GM12878 (cell line): ENCODE measurements around the gene SFN. TPM values are rescaled to one million over a fixed set of nuclear protein-coding genes. Genes with fewer than 3 reads are reported as not detected.

Experiments used
- ATAC-seq: fragments of 200-7000 bp; cut with Tn5 transposase; 3 replicates; pipeline ENCODE4 v1.9.1; 2020; ENCODE audit warnings: mild to moderate bottlenecking, moderate library complexity
- BruUV-seq: library from RNA; stranded (reverse); fragments of 400-500 nt; replicated peaks from 2 replicates; lab custom pipeline; 2021; lab: Mats Ljungman, UMichigan
- CTCF ChIA-PET: fragments of 300-600 bp; sonication (Branson Sonifier 250); formaldehyde crosslinking; extraction: SDS; loops from one replicate; lab custom pipeline; 2021; ENCODE audit warnings: inconsistent platforms; lab: Yijun Ruan, JAX
- POLR2A ChIA-PET: fragments of 350-600 bp; formaldehyde crosslinking; extraction: SDS; loops from one replicate; lab custom pipeline; 2021; ENCODE audit warnings: inconsistent platforms; lab: Charles Lee
- RAD21 ChIA-PET: fragments of 300-600 bp; sonication (Branson Sonifier 250); formaldehyde crosslinking; loops from one replicate; lab custom pipeline; 2023; ENCODE audit warnings: antibody characterized with exemption; ENCODE audit not compliant: unreplicated experiment; lab: Charles Lee
- SMC1A ChIA-PET: fragments of 300-600 bp; sonication (Branson Sonifier 250); formaldehyde crosslinking; loops from one replicate; lab custom pipeline; 2023; ENCODE audit not compliant: unreplicated experiment, uncharacterized antibody; lab: Charles Lee
- DNase-seq: peaks from one replicate; pipeline ENCODE4 v3.0.0-alpha.2; 2011; ENCODE audit warnings: low read depth, low spot score
- FAIRE-seq: peaks from 3 replicates; lab custom pipeline; 2011; peaks lifted over from hg19 to GRCh38; lab: Jason Lieb, UNC
- H2AFZ ChIP-seq: 2 replicates; pipeline ENCODE4 v1.6.0; 2011; ENCODE audit warnings: low read depth, low read length, control low read depth; ENCODE audit not compliant: control insufficient read depth
- H3K27ac ChIP-seq: 2 replicates; pipeline ENCODE4 v1.5.1; 2011; ENCODE audit warnings: control low read depth; ENCODE audit not compliant: control insufficient read depth, insufficient read depth
- H3K27me3 ChIP-seq, 2 experiments: replicated peaks in 1 of 2; 2 replicates each; pipeline versions ENCODE4 v1.6.0 to v1.6.1; 2011; ENCODE audit warnings: low read length in 1 of 2; ENCODE audit not compliant: control insufficient read depth in 2 of 2, insufficient read depth in 2 of 2
- H3K36me3 ChIP-seq, 2 experiments: 2 replicates each; pipeline ENCODE4 v1.5.1; 2011; ENCODE audit warnings: low read length in 1 of 2; ENCODE audit not compliant: control insufficient read depth in 2 of 2, insufficient read depth in 2 of 2
- H3K4me1 ChIP-seq: 2 replicates; pipeline ENCODE4 v1.6.1; 2011; ENCODE audit warnings: mild to moderate bottlenecking, low read length, moderate library complexity, mixed read lengths; ENCODE audit not compliant: control insufficient read depth, insufficient read depth
- H3K4me2 ChIP-seq: 2 replicates; pipeline ENCODE4 v1.6.0; 2011; ENCODE audit warnings: control low read depth; ENCODE audit not compliant: control insufficient read depth, insufficient read depth
- H3K4me3 ChIP-seq: fragments of 200-600 bp; sonication (generic); 2 replicates; pipeline ENCODE4 v1.5.1; 2016
- H3K79me2 ChIP-seq: 2 replicates; pipeline ENCODE4 v1.6.0; 2011; ENCODE audit warnings: low read length; ENCODE audit not compliant: control insufficient read depth, insufficient read depth
- H3K9ac ChIP-seq: 2 replicates; pipeline ENCODE4 v1.8.0; 2011; ENCODE audit warnings: low read length, control low read depth, mixed read lengths; ENCODE audit not compliant: control insufficient read depth, insufficient read depth
- H3K9me3 ChIP-seq: replicated peaks from 3 replicates; pipeline ENCODE4 v1.5.1; 2011; ENCODE audit warnings: mild to moderate bottlenecking, low read length; ENCODE audit not compliant: control insufficient read depth, insufficient read depth
- H4K20me1 ChIP-seq: 2 replicates; pipeline ENCODE4 v1.6.0; 2011; ENCODE audit not compliant: control insufficient read depth, insufficient read depth
- IKZF2 ChIP-seq, 2 experiments: fragments of 450-650 bp; IDR thresholded peaks; 2 replicates each; pipeline ENCODE4 v1.6.1; 2017; ENCODE audit warnings: mild to moderate bottlenecking in 2 of 2, moderate library complexity in 2 of 2
- MLLT1 ChIP-seq: fragments of 450-650 bp; IDR thresholded peaks from 2 replicates; pipeline ENCODE4 v1.6.1; 2016; ENCODE audit warnings: mild to moderate bottlenecking
- RELB ChIP-seq: fragments of 450-650 bp; IDR thresholded peaks from 2 replicates; pipeline ENCODE4 v1.6.1; 2017; ENCODE audit warnings: low read depth, mild to moderate bottlenecking, moderate library complexity
- WGBS: methylation state at CpG from one replicate; pipeline ENCODE4 v1.1.6; 2016; ENCODE audit warnings: low lambda C conversion rate; ENCODE audit not compliant: insufficient replicate concordance, insufficient coverage; ENCODE audit errors: missing lambda C conversion rate; 5-methylcytosine and 5-hydroxymethylcytosine counted together
- in situ Hi-C: fragments of 300-500 bp; cut with MboI; formaldehyde crosslinking; loops from 9 replicates; pipeline ENCODE4 v1.14.3; 2018; ENCODE audit warnings: mixed read lengths
- intact Hi-C: fragments of 100-400 bp; cut with micrococcal nuclease; formaldehyde crosslinking; loops from one replicate; pipeline ENCODE4 v1.14.2; 2022; ENCODE audit not compliant: unreplicated experiment
- polyA plus RNA-seq, 11 experiments: library from polyadenylated mRNA; depleted of rRNA in 4 of 11; unstranded in 6 of 11; stranded (reverse) in 5 of 11; fragments of >200 nt; fragmentation: Nextera tagmentation in 4 of 11; fragmentation: Illumina TruSeq in 1 of 11; extraction: Ambion mirVana in 4 of 11; extraction: Trizol in 1 of 11; gene quantifications; 1 replicate in 1 of 11; 2 replicates in 10 of 11; pipeline versions ENCODE4 v1.2.1 to v1.2.3, GENCODE V29; 2011 to 2016; ENCODE audit warnings: inconsistent platforms in 2 of 11, missing spikeins in 2 of 11, low read depth in 1 of 11
- total RNA-seq, 4 experiments: library from RNA; depleted of rRNA in 3 of 4; stranded (reverse); fragments of >200 nt in 3 of 4; fragmentation: Illumina TruSeq in 1 of 4; extraction: Trizol in 1 of 4; gene quantifications; 2 replicates each; pipeline versions ENCODE4 v1.2.1 to v1.2.3, GENCODE V29; 2013 to 2021

Gene SFN
- total and polyA plus RNA-seq, 10 of the 15 experiments (the other 5 are each of a cell fraction or from before 2014, with no cell fraction given) = 0.19 to 2.9 (median 1.0) TPM

GRCh38 chr1:26900001-26900814, 37.3 kb downstream of the SFN start, which contains the start of gene GPATCH3 (continued):
- TF ChIP-seq IKZF2 (IDR thresholded peaks at IDR 0.05) = peak; percentile 69 to 79

GRCh38 chr1:26900815-26901511, 38.0 kb downstream of the SFN start:
- Histone ChIP-seq H3K4me1 (peaks cover 6% of the 10 kb centered on the region; the same call in 1 of the 2 replicates), H4K20me1 (no peaks in the 10 kb centered on the region), H3K79me2 (peaks cover 18% of the 10 kb centered on the region), H3K4me2 (peak overlapping the region; percentile 19), H3K9me3 (no peaks in the 10 kb centered on the region), H2AFZ (peak overlapping the region; percentile 98), H3K27ac (peak overlapping the region; percentile 77), H3K9ac (peak overlapping the region; percentile 88), H3K36me3 (no peaks in the 10 kb centered on the region; a peak in 1 of 4 replicates), H3K4me3 (peak overlapping the region; percentile 85), H3K27me3 (no peaks in the 10 kb centered on the region)
- 68% methylated on average over 13 of the region's 18 CpGs for WGBS
- FAIRE-seq (no peak), ATAC-seq (no peak), DNase-seq (no peak)
- ChIA-PET CTCF (interaction anchor here (0.6 to 1.7 kb wide), 7 partner anchors 11 to 299 kb away, joined by 3 to 6 read pairs (median 3); partner anchors contain the start of gene GPN2), POLR2A (interaction anchor here (0.6 to 3.6 kb wide), 8 partner anchors 12 to 1142 kb away, joined by 3 to 33 read pairs (median 4); partner anchors contain the start of genes GPN2, NUDC and SLC9A1), SMC1A (interaction anchor here (0.8 to 2.8 kb wide), 8 partner anchors 11 to 408 kb away, joined by 3 to 18 read pairs (median 3); partner anchors contain the start of genes GPN2 and NUDC), RAD21 (interaction anchor here (0.6 to 1.1 kb wide), 5 partner anchors 11 to 382 kb away, joined by 3 to 4 read pairs (median 3); partner anchors contain the start of genes GPN2, NR0B2, NUDC and SLC9A1)
- in situ Hi-C loops = no loop called here
- BruUV-seq = TSS peak; percentile 99
- intact Hi-C loops = no loop called here
- TF ChIP-seq RELB = no peak
- TF ChIP-seq MLLT1 = peak; percentile 88
